ES-I3 (cell line): Measurements from ENCODE around the gene OXNAD1.

Experiments used
- H3K36me3 ChIP-seq: 2 replicates; pipeline ENCODE4 v1.6.1; 2013; ENCODE audit warnings: mild to moderate bottlenecking, low read length, control low read depth, moderate library complexity; ENCODE audit not compliant: insufficient read depth
- H3K4me1 ChIP-seq: 2 replicates; pipeline ENCODE4 v1.6.1; 2013; ENCODE audit warnings: mild to moderate bottlenecking, control low read depth, low read length; ENCODE audit not compliant: insufficient read depth
- H3K9ac ChIP-seq: 2 replicates; pipeline ENCODE4 v1.6.1; 2013; ENCODE audit warnings: low read depth, mild to moderate bottlenecking, low read length, moderate library complexity
- H3K9me3 ChIP-seq: 2 replicates; pipeline ENCODE4 v1.6.1; 2013; ENCODE audit warnings: mild to moderate bottlenecking, low read length, moderate library complexity; ENCODE audit not compliant: control insufficient read depth, insufficient read depth

The OXNAD1 gene

GRCh38 chr3:16253601-16254000 is 11.4 kb upstream of the OXNAD1 start:
- no peaks in the 10 kb centered on the region for H3K4me1 ChIP-seq
- H3K9me3 ChIP-seq, result no peaks in the 10 kb centered on the region
- no peak overlapping the region for H3K9ac ChIP-seq
- H3K36me3 ChIP-seq, result no peaks in the 10 kb centered on the region

GRCh38 chr3:16254916-16255315 is 10.1 kb upstream of the OXNAD1 start:
- Histone ChIP-seq H3K36me3 (no peaks in the 10 kb centered on the region), H3K9ac (no peak overlapping the region), H3K9me3 (no peaks in the 10 kb centered on the region), H3K4me1 (no peaks in the 10 kb centered on the region)

GRCh38 chr3:16255326-16255725 is 9.7 kb upstream of the OXNAD1 start:
- Histone ChIP-seq H3K9ac (no peak overlapping the region), H3K4me1 (no peaks in the 10 kb centered on the region), H3K36me3 (no peaks in the 10 kb centered on the region), H3K9me3 (no peaks in the 10 kb centered on the region)

GRCh38 chr3:16255726-16256125 is 9.3 kb upstream of the OXNAD1 start:
- Histone ChIP-seq H3K9me3 (no peaks in the 10 kb centered on the region), H3K9ac (no peak overlapping the region), H3K36me3 (no peaks in the 10 kb centered on the region), H3K4me1 (no peaks in the 10 kb centered on the region)

- no peaks in the 10 kb centered on the region for H3K4me1 ChIP-seq
- no peaks in the 10 kb centered on the region for H3K36me3 ChIP-seq
- no peaks in the 10 kb centered on the region for H3K9me3 ChIP-seq
- H3K9ac ChIP-seq, result no peak overlapping the region
These were observed 7.7 kb upstream of the OXNAD1 start for GRCh38 chr3:16257309-16257708.

- Histone ChIP-seq H3K9ac (no peak overlapping the region), H3K36me3 (no peaks in the 10 kb centered on the region), H3K9me3 (no peaks in the 10 kb centered on the region), H3K4me1 (no peaks in the 10 kb centered on the region)
These were observed 6.8 kb upstream of the OXNAD1 start for GRCh38 chr3:16258177-16258576.

GRCh38 chr3:16258866-16259265 is 6.1 kb upstream of the OXNAD1 start:
- no peaks in the 10 kb centered on the region for H3K4me1 ChIP-seq
- H3K9ac ChIP-seq, result no peak overlapping the region
- no peaks in the 10 kb centered on the region for H3K36me3 ChIP-seq
- no peaks in the 10 kb centered on the region for H3K9me3 ChIP-seq

GRCh38 chr3:16260046-16260445 is 5.0 kb upstream of the OXNAD1 start:
- Histone ChIP-seq H3K36me3 (no peaks in the 10 kb centered on the region), H3K9ac (no peak overlapping the region), H3K4me1 (no peaks in the 10 kb centered on the region), H3K9me3 (no peaks in the 10 kb centered on the region)

- Histone ChIP-seq H3K4me1 (peaks cover 4% of the 10 kb centered on the region; the same call in 1 of the 2 replicates), H3K9me3 (no peaks in the 10 kb centered on the region), H3K9ac (no peak overlapping the region), H3K36me3 (no peaks in the 10 kb centered on the region)
These were observed 2.8 kb upstream of the OXNAD1 start for GRCh38 chr3:16262174-16262573.

GRCh38 chr3:16264174-16264707 is 771 bp upstream of the OXNAD1 start:
- no peaks in the 10 kb centered on the region for H3K9me3 ChIP-seq
- no peaks in the 10 kb centered on the region for H3K36me3 ChIP-seq
- H3K4me1 ChIP-seq, result peaks cover 4% of the 10 kb centered on the region; the same call in 1 of the 2 replicates
- peak overlapping the region; percentile 84 for H3K9ac ChIP-seq

GRCh38 chr3:16265455-16265786 is 409 bp downstream of the OXNAD1 start:
- H3K36me3 ChIP-seq, result no peaks in the 10 kb centered on the region
- peaks cover 4% of the 10 kb centered on the region; the same call in 1 of the 2 replicates for H3K4me1 ChIP-seq

GRCh38 chr3:16266714-16267113 is 1.7 kb downstream of the OXNAD1 start:
- Histone ChIP-seq H3K9me3 (no peaks in the 10 kb centered on the region), H3K9ac (no peak overlapping the region), H3K36me3 (no peaks in the 10 kb centered on the region), H3K4me1 (peaks cover 4% of the 10 kb centered on the region; the same call in 1 of the 2 replicates)

More at GRCh38 chr3:16265455-16265786, 409 bp downstream of the OXNAD1 start:
- no peaks in the 10 kb centered on the region for H3K9me3 ChIP-seq
- H3K9ac ChIP-seq, result peak overlapping the region; percentile 84

- no peaks in the 10 kb centered on the region for H3K9me3 ChIP-seq
- H3K9ac ChIP-seq, result no peak overlapping the region
- H3K36me3 ChIP-seq, result peaks cover 4% of the 10 kb centered on the region; the same call in 1 of the 2 replicates
- peaks cover under 1% of the 10 kb centered on the region; the same call in 1 of the 2 replicates for H3K4me1 ChIP-seq
These were observed 5.8 kb downstream of the OXNAD1 start for GRCh38 chr3:16270855-16271254.

GRCh38 chr3:16272588-16272987 is 7.6 kb downstream of the OXNAD1 start:
- Histone ChIP-seq H3K4me1 (no peaks in the 10 kb centered on the region), H3K9ac (no peak overlapping the region), H3K9me3 (no peaks in the 10 kb centered on the region), H3K36me3 (peaks cover 4% of the 10 kb centered on the region; the same call in 1 of the 2 replicates)

GRCh38 chr3:16273867-16274266 is 8.9 kb downstream of the OXNAD1 start:
- peaks cover 4% of the 10 kb centered on the region; the same call in 1 of the 2 replicates for H3K36me3 ChIP-seq
- no peak overlapping the region for H3K9ac ChIP-seq
- no peaks in the 10 kb centered on the region for H3K9me3 ChIP-seq
- no peaks in the 10 kb centered on the region for H3K4me1 ChIP-seq

GRCh38 chr3:16277471-16277870 is 12.5 kb downstream of the OXNAD1 start:
- Histone ChIP-seq H3K9ac (no peak overlapping the region), H3K9me3 (no peaks in the 10 kb centered on the region), H3K36me3 (no peaks in the 10 kb centered on the region)

More at GRCh38 chr3:16277471-16277870, 12.5 kb downstream of the OXNAD1 start:
- no peaks in the 10 kb centered on the region for H3K4me1 ChIP-seq
